ENCODE measurements around the gene CREBRF. TPM values are rescaled to one million over a fixed set of nuclear protein-coding genes. Genes with fewer than 3 reads are reported as not detected.

Gene CREBRF
- total and polyA plus RNA-seq, 2 donors (not counting 3 experiments of a cell fraction or from before 2014, with no cell fraction given) = 2.7 to 8.8 TPM

DNA sequence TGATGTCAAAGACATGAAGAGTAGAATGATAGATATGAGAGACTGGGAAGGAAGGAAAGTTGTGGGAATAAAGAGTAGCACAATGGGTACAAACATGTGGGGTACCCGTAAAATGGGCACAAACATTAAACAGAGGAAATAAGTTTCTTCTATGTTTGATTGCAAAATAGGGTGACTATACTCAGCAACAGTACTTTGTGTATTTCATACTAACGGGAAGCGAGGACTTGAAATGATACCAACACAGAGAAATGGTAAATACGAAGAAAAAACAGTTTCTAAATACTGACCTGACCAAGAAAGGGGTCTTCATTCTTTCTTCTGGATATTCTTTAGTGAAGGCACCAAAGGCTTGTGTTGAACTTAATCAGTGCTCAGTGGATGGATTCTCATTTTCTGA lies 41.5 kb upstream of the CREBRF start:
- Histone ChIP-seq H3K4me3 (replicated peaks in 1 of 3; ENCODE audit: insufficient read depth in 1 of 3, low read depth in 1 of 3, low read length in 3 of 3) (no peak overlapping the region), H3K9me1 (replicated peaks; ENCODE audit: control insufficient read depth, extremely low read depth, insufficient read depth, low read length) (no peaks in the 10 kb centered on the region), H3K9me3 (replicated peaks; ENCODE audit: control insufficient read depth, insufficient read depth, low read length) (no peaks in the 10 kb centered on the region), H3K9ac (replicated peaks; ENCODE audit: extremely low read depth, insufficient read depth, low read length) (no peak overlapping the region), H3K27ac (ENCODE audit: insufficient read depth, low read depth, low read length) (no peak overlapping the region), H2AFZ (ENCODE audit: low read depth, low read length) (no peak overlapping the region), H3K79me2 (ENCODE audit: control insufficient read depth, insufficient read depth, low read length) (peaks cover 56% of the 10 kb centered on the region), H3K4me1 (ENCODE audit: control insufficient read depth, extremely low read depth, insufficient read depth, low read length) (peaks cover 13% of the 10 kb centered on the region), H3K36me3 (ENCODE audit: control insufficient read depth in 2 of 2, extremely low read depth in 1 of 2, insufficient read depth in 2 of 2, low read length in 2 of 2) (no peaks in the 10 kb centered on the region), H3K4me2 (ENCODE audit: insufficient read depth, low read length) (no peak overlapping the region), H3K27me3 (ENCODE audit: control insufficient read depth in 2 of 2, insufficient read depth in 2 of 2, low read length in 2 of 2) (no peaks in the 10 kb centered on the region), H4K20me1 (replicated peaks; ENCODE audit: control insufficient read depth, extremely low read depth, insufficient read depth, low read length) (no peaks in the 10 kb centered on the region)
- FAIRE-seq (no peak), DNase-seq (ENCODE audit: low read depth, low spot score) (no peak)
- intact Hi-C loops (cut with micrococcal nuclease) = no loop called here
- POLR2A ChIA-PET = no interaction called here
- no TSS peak for BruUV-seq (replicated peaks)
- no peak for TF ChIP-seq JUN (IDR thresholded peaks at IDR 0.05; ENCODE audit: borderline replicate concordance, insufficient read depth, insufficient read length, low read depth)
- TF ChIP-seq MYC (IDR thresholded peaks at IDR 0.05; ENCODE audit: low read depth, low read length) = no peak
- no peak for TF ChIP-seq EZH2 (IDR thresholded peaks at IDR 0.05; ENCODE audit: borderline replicate concordance, low read depth, low read length, severe bottlenecking)
- no peak for TF ChIP-seq POLR2A (IDR thresholded peaks at IDR 0.05; ENCODE audit: low read depth, low read length)
- TF ChIP-seq GATA2 (IDR thresholded peaks at IDR 0.05; ENCODE audit: insufficient read depth, insufficient read length, low read depth, low read length) = no peak
- TF ChIP-seq, protein P1, sequence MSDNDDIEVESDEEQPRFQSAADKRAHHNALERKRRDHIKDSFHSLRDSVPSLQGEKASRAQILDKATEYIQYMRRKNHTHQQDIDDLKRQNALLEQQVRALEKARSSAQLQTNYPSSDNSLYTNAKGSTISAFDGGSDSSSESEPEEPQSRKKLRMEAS (IDR thresholded peaks at IDR 0.05; ENCODE audit: insufficient read depth, insufficient read length) = no peak
- no peak for TF ChIP-seq FOS (IDR thresholded peaks at IDR 0.05; ENCODE audit: borderline replicate concordance, insufficient read depth, low read length)
- TF ChIP-seq, protein P2, sequence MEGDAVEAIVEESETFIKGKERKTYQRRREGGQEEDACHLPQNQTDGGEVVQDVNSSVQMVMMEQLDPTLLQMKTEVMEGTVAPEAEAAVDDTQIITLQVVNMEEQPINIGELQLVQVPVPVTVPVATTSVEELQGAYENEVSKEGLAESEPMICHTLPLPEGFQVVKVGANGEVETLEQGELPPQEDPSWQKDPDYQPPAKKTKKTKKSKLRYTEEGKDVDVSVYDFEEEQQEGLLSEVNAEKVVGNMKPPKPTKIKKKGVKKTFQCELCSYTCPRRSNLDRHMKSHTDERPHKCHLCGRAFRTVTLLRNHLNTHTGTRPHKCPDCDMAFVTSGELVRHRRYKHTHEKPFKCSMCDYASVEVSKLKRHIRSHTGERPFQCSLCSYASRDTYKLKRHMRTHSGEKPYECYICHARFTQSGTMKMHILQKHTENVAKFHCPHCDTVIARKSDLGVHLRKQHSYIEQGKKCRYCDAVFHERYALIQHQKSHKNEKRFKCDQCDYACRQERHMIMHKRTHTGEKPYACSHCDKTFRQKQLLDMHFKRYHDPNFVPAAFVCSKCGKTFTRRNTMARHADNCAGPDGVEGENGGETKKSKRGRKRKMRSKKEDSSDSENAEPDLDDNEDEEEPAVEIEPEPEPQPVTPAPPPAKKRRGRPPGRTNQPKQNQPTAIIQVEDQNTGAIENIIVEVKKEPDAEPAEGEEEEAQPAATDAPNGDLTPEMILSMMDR (IDR thresholded peaks at IDR 0.05; ENCODE audit: extremely low read depth in 1 of 2, insufficient read depth in 1 of 2, low read depth in 1 of 2, low read length in 2 of 2) = no peak
- no peak for TF ChIP-seq POLR2AphosphoS5 (IDR thresholded peaks at IDR 0.05; ENCODE audit: insufficient read depth, low read depth, low read length)
- dilution Hi-C loops (cut with MboI; ENCODE audit: extremely low pct_ligation_motif_present, low sequenced_read_pairs) = no loop called here
- CTCF ChIA-PET = no interaction called here
